SKM-1 treated with dmso at 0.1 percent for 144 hours (cell line): ENCODE measurements around the gene PARP1.
"Not testable (repeated sequence)": the region's sequence is repeated elsewhere in the genome, so short reads cannot be mapped to it uniquely, and the experiment has no call there.

ENCODE experiments used
- DNase-seq: peaks from one replicate; lab custom pipeline; 2025; ENCODE audit not compliant: unreplicated experiment; lab: John Stamatoyannopoulos, UW

Gene PARP1

DNA sequence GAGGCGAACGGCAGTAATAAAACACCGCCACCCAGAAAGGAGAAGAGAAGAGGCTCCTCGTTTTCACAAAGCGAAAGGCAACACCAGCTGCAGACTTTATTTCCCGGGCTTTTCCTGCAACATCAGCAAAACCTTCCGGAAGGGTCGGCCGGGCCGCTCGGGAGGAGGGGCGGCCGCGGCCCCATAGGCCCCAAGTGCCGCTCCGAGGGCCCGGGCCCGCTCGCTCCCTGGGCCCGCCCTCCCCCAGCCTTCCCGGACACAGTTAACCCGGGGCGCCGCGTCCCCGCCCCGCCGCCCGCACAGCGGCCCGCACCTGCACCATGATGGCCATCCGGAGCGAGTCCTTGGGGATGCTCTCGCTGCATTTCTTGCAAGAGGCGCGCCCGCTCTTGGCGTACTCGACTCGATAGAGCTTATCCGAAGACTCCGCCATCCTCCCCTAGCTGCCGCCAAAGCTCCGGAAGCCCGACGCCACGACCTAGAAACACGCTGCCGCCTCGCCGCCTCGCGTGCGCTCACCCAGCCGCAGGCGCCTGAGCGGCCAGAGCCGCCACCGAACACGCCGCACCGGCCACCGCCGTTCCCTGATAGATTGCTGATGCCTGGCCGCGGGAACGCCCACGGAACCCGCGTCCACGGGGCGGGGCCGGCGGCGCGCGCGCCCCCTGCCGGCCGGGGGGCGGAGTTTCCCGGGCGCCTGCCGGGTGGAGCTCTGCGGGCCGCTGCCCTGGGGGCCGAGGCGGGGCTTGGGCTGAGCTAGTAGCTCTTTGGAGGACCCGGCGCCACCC lies at the start of gene PARP1:
PARP1 (minus strand) TSS at position 597 of the 788 bp plus-strand sequence; CDS start at position 433, 164 bp downstream.
- DNase-seq = peak; percentile 97

DNA sequence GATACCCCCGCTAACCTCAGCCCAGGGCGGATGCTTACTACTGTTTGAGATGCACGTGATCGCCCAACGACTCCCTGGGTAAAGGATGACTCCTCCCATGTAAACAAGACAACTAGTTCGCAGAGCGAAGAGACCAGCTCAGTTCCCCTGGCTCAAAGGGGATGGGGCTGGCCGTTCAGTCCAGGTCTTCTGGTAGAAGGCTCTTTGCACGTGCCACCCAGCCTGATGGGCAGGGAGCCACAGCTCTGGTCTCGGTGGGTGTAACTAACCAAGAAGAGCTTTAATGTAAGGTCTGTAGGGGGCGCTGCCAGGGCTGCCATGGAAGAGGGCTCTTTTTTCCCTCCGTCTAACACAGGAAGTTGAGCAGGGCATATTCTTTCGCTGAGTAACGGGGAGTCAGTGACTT lies 49.4 kb upstream of the PARP1 start:
- DNase-seq = no peak

DNA sequence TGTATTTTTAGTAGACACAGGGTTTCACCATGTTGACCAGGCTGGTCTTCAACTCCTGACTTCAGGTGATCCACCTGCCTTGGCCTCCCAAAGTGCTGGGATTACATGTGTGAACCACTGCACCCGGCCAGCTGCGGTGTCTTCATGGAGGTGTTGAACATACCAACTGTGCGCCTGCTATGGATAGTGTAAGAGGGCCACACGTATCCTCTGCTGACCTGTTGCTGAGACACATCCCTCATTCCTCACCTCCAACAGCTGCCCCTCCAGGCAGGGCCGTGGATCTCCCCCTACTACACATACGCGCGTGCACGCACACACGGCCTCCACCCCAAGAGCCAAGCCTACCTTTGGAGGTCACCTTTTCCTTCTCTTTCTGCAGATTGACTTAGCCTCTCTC lies 48.0 kb upstream of the PARP1 start:
- DNase-seq = no peak

DNA sequence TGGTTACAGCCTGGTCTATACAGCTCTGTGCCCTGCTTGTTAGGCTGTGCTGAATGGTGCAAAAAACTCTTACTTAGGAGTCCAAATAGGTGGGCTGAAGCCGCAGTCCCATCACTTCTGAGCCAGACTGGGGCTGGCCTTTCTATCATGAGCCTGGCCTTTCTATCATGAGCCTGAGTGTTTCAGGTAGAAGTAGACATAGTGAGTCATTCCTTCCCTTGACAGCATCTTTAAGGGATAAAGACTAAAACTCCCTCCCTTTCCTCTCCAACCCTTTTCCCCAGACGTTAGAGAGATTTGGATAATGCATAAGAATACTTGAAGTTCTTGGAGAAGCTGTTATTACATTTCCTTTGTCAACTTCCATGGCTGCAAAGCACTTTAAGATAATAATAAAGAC lies 46.5 kb upstream of the PARP1 start:
- DNase-seq = no peak

DNA sequence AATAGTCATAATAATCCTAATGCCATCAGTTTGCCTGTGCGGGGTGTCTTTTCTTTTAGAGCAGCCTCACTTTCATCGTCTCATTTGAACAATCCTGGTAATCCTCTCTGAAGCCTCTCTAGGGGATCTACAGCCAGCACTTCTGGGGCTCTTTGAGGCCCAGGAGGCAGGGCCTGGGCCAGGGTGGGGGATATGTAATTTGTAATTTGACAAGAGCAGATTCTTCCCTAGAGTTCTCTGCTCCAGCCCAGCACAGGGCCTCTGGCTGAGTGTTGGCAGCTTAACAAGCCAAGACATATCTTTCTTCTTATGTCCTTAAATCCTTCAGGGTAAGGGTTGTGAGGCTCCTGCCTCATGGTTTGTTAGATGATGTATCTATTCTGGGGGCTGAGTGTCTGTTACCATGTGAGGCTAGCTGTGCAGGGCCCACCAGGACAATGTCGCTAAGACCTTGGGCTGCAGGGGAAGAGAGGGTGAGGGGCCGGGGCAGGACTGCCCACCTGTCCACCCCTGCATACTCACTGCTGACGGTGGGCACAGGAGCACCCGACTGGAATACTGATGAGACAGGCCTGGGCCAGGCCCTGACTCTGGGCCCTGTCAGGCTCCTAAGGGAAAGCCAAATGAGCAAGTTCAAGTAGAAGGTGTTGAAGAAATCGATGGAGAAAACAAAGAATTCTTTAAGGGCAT lies 45.3 kb upstream of the PARP1 start:
- no peak for DNase-seq

DNA sequence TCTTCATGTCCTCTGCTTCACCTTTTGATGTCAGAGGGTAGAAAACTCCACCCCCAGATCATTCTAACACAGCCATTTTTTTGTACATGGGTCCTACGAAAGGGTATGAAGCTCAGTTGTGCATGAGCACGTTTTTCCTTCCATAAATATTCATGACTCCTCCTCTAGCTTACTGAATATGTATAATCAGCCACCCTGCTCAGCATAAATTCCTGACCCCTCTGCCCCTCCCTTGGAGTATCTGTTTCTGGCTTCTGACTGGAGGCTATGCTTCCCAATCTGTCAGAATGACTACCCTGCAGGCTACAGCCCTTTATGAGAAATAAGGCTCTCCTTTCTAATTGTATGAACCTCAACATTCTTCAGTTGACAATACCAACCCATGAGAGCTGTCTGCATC lies 42.8 kb upstream of the PARP1 start:
- no peak for DNase-seq

DNA sequence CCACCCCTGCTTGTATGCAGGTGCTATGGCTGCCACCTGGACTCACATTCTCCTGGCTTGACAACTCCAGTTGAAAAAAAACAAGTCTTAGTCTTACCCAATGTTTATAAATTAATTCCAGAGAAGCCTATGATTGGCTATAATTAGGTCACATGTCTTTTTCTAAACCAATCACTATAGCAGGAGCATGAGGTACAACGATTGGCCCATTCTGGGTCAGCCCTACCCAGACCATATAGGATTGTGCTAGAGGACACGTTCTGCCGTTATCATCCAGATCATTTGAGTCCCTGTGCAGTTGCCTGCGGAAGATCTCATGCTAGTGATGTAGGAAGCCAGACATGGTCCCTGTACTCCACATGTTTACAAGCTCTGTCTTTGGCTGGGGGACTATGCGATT lies 41.9 kb upstream of the PARP1 start:
- no peak for DNase-seq

GRCh38 chr1:226447932-226448665 lies 40.2 kb upstream of the PARP1 start:
- no peak for DNase-seq

GRCh38 chr1:226446094-226446493 lies 38.2 kb upstream of the PARP1 start:
- no peak for DNase-seq

DNA sequence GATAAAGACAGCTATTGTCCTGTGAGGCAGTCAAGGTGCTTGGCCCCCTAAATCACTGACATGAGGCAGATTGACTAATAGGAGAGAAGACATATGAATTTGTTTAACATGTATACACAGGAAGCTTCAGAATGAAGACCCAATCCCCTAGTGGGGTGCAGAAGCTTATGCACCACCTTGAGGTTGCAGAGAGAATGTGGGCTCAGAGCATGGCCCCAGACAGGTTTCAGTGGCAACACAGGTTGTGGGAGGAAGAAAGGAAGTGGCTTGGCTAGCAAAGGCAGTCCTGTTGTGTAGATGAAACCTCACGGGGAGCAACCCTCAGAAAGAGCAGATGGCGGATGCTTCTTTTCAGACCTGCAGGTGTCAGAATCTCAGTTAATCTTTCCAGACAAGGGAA lies 37.0 kb upstream of the PARP1 start:
- peak; percentile 24 for DNase-seq

- no peak for DNase-seq
Observed at GRCh38 chr1:226443439-226443838, 35.5 kb upstream of the PARP1 start.

GRCh38 chr1:226443033-226443432 lies 35.1 kb upstream of the PARP1 start:
- DNase-seq = no peak

- no peak for DNase-seq
Observed at GRCh38 chr1:226441629-226442028, 33.7 kb upstream of the PARP1 start.

DNA sequence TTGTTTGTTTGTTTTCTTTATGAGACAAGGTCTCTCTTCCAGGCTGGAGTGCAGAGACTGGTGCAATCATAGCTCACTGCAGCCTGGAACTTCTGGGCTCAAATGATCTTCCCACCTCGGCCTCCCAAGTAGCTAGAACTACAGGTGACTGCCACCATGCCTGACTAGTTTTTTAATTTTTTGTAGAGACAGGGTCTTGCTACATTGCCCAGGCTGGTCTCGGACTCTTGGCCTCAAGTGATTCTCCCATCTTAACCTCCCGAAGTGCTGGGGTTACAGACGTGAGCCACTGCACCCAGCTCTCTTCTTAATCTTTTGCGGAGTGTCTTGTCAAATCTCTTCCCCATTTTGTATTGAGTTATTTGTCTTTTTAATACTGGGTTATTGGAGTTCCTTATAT lies 32.6 kb upstream of the PARP1 start:
- no peak for DNase-seq

GRCh38 chr1:226438007-226438406 lies 30.1 kb upstream of the PARP1 start:
- DNase-seq = no peak

- no peak for DNase-seq
Observed at GRCh38 chr1:226436855-226437491, 29.1 kb upstream of the PARP1 start.

- no peak for DNase-seq
Observed at GRCh38 chr1:226436472-226436854, 28.6 kb upstream of the PARP1 start.

DNA sequence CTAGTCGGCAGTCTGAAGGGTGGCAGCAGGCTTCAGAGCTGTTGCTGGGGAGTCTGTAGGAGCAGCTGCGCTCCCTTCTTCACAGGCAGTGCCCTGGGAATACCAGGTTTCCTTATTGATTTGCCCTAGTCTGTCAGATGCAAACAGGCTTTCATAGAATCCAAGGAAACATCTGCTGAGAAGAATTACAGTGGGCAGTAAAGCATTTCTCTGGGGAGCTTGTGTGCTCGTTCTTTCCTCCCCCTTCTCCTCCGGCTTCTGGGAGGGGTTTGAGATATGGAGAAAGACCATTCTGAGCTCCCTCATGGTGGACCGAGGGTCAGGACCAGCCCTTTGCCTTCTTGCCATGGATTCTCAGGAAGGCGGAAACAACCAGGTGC lies 25.4 kb upstream of the PARP1 start:
- no peak for DNase-seq

DNA sequence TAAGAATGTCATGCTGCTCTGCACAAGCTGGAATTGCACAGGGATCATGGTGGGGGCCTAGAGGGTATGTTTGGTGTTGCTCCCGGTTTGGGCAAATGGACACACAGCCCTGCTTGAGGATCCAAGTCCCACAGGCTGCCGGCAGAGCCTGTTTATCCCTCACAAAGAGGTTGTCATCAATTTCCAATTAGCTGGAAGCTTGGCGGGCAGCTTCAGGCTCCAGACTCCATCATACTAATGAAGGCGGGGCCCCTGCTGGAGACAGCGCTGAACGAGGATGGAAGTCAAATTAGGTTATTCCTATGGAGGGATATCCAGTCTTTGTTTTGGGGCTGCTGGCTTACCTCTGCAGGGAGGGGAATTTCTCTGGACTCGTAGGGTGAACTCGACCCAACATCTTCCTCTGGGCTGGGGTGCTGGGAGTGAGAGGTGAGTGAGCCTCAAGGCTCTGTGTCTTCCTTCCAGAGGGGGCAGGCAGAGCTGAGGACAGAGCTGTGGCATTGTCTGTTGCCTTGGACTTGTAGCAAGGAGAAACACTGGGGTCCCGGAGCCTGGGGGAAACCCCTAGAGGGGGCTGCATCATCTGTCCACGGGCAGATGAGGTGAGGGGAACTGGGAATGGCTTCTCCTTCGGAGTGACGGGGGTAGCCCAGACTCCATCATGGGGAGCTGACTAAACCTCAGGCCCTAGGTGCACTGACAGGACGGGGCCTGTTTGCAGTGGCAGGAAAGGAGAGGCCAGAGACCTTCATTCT lies 24.9 kb upstream of the PARP1 start:
- DNase-seq = no peak

DNA sequence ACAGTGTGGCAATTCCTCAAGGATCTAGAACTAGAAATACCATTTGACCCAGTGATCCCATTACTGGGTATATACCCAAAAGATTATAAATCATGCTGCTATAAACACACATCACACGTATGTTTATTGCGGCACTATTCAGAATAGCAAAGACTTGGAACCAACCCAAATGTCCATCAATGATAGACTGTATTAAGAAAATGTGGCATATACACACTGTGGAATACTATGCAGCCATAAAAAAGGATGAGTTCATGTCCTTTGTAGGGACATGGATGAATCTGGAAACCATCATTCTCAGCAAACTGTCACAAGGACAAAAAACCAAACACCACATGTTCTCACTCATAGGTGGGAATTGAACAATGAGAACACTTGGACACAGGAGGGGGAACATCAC lies 24.0 kb upstream of the PARP1 start:
- DNase-seq = not testable (repeated sequence)
